ENCODE results near the gene MBNL1. TPM values are rescaled to one million over a fixed set of nuclear protein-coding genes. Genes with fewer than 3 reads are reported as not detected.

MBNL1 gene
- total RNA-seq, 5 donors from 2014 or later (not counting 1 experiment from before 2014, with no cell fraction given): 408 to 705 (median 423) TPM

- Histone ChIP-seq H3K27me3 (replicated peaks in 1 of 2; ENCODE audit: control insufficient read depth in 2 of 2, extremely low read depth in 1 of 2, insufficient read depth in 2 of 2, low read length in 1 of 2) (no peaks in the 10 kb centered on the region), H3K27ac (ENCODE audit: low read length) (no peak overlapping the region), H3K9me3 (no peaks in the 10 kb centered on the region), H3K36me3 (ENCODE audit: control insufficient read depth in 2 of 2, extremely low read depth in 1 of 2, insufficient read depth in 1 of 2, low read length in 1 of 2) (no peaks in the 10 kb centered on the region), H3K4me1 (ENCODE audit: control insufficient read depth in 1 of 2, extremely low read depth in 1 of 2, insufficient read depth in 2 of 2, low read length in 2 of 2) (peaks cover 0 to 2% of the 10 kb centered on the region in 2 experiments), H3K4me3 (ENCODE audit: control insufficient read depth in 1 of 2, extremely low read depth in 1 of 2, low read length in 1 of 2) (no peak overlapping the region)
- no peaks in the 10 kb centered on the region for H3K27me3 Mint-ChIP-seq
- ATAC-seq (replicated peaks in 1 of 4): no peak
- no peak overlapping the region for H3K4me3 Mint-ChIP-seq
- ChIA-PET CTCF (no interaction called here), POLR2A (interaction anchor here in 1 of 2 donors (0.6 kb wide), 1 partner anchor 176 kb away, joined by 3 read pairs; no protein-coding TSS in a partner anchor)
- no CpG with 5 or more reads among the region's 2 CpGs for WGBS (ENCODE audit: insufficient coverage)
- H3K9me3 Mint-ChIP-seq: no peaks in the 10 kb centered on the region
- no peaks in the 10 kb centered on the region for H3K36me3 Mint-ChIP-seq
- no peak overlapping the region for H3K27ac Mint-ChIP-seq
- H3K4me1 Mint-ChIP-seq: peaks cover 54 to 60% (median 59%) of the 10 kb centered on the region in 3 donors
- no peak for DNase-seq
These were observed 41.7 kb upstream of the MBNL1 start for GRCh38 chr3:152227027-152227426.

- WGBS (ENCODE audit: insufficient coverage): no CpG with 5 or more reads among the region's 1 CpG
- Mint-ChIP-seq H3K27me3 (no peaks in the 10 kb centered on the region), H3K4me1 (peaks cover 52 to 65% (median 63%) of the 10 kb centered on the region in 3 donors), H3K36me3 (no peaks in the 10 kb centered on the region), H3K27ac (peak overlapping the region; percentile 4 to 56), H3K4me3 (peak overlapping the region in 1 of 3 donors; percentile 4), H3K9me3 (no peaks in the 10 kb centered on the region)
- ATAC-seq (replicated peaks in 1 of 4) (no peak), DNase-seq (no peak)
- Histone ChIP-seq H3K4me3 (ENCODE audit: control insufficient read depth in 1 of 2, extremely low read depth in 1 of 2, low read length in 1 of 2) (no peak overlapping the region), H3K36me3 (ENCODE audit: control insufficient read depth in 2 of 2, extremely low read depth in 1 of 2, insufficient read depth in 1 of 2, low read length in 1 of 2) (no peaks in the 10 kb centered on the region), H3K27ac (ENCODE audit: low read length) (no peak overlapping the region), H3K9me3 (no peaks in the 10 kb centered on the region), H3K4me1 (ENCODE audit: control insufficient read depth in 1 of 2, extremely low read depth in 1 of 2, insufficient read depth in 2 of 2, low read length in 2 of 2) (peaks cover 0 to under 1% of the 10 kb centered on the region in 2 experiments), H3K27me3 (replicated peaks in 1 of 2; ENCODE audit: control insufficient read depth in 2 of 2, extremely low read depth in 1 of 2, insufficient read depth in 2 of 2, low read length in 1 of 2) (no peaks in the 10 kb centered on the region)
- POLR2A ChIA-PET: no interaction called here
- CTCF ChIA-PET: no interaction called here
These were observed 39.0 kb upstream of the MBNL1 start for GRCh38 chr3:152229692-152230091.

GRCh38 chr3:152230370-152230769, 38.4 kb upstream of the MBNL1 start:
- Mint-ChIP-seq H3K4me3 (peak overlapping the region; percentile 0 to 70 (median 25)), H3K9me3 (no peaks in the 10 kb centered on the region), H3K36me3 (no peaks in the 10 kb centered on the region), H3K4me1 (peaks cover 53 to 64% (median 63%) of the 10 kb centered on the region in 3 donors), H3K27ac (peak overlapping the region in 1 of 2 donors; percentile 52), H3K27me3 (no peaks in the 10 kb centered on the region)
- CTCF ChIA-PET: interaction anchor here in 1 of 2 donors (0.8 kb wide), 1 partner anchor 235 kb away, joined by 3 read pairs; no protein-coding TSS in a partner anchor
- Histone ChIP-seq H3K4me1 (ENCODE audit: control insufficient read depth in 1 of 2, extremely low read depth in 1 of 2, insufficient read depth in 2 of 2, low read length in 2 of 2) (no peaks in the 10 kb centered on the region), H3K27me3 (replicated peaks in 1 of 2; ENCODE audit: control insufficient read depth in 2 of 2, extremely low read depth in 1 of 2, insufficient read depth in 2 of 2, low read length in 1 of 2) (no peaks in the 10 kb centered on the region), H3K4me3 (ENCODE audit: control insufficient read depth in 1 of 2, extremely low read depth in 1 of 2, low read length in 1 of 2) (no peak overlapping the region), H3K27ac (ENCODE audit: low read length) (no peak overlapping the region), H3K36me3 (ENCODE audit: control insufficient read depth in 2 of 2, extremely low read depth in 1 of 2, insufficient read depth in 1 of 2, low read length in 1 of 2) (no peaks in the 10 kb centered on the region), H3K9me3 (no peaks in the 10 kb centered on the region)
- WGBS (ENCODE audit: insufficient coverage): no CpG with 5 or more reads among the region's 1 CpG
- no peak for DNase-seq
- no peak for ATAC-seq (replicated peaks in 1 of 4)
- POLR2A ChIA-PET: no interaction called here

GRCh38 chr3:152232001-152232400, 36.7 kb upstream of the MBNL1 start:
- ChIA-PET CTCF (no interaction called here), POLR2A (interaction anchor here in 1 of 2 donors (1.0 kb wide), 1 partner anchor 28 kb away, joined by 3 read pairs; no protein-coding TSS in a partner anchor)
- no peaks in the 10 kb centered on the region for H3K36me3 ChIP-seq (ENCODE audit: control insufficient read depth in 2 of 2, extremely low read depth in 1 of 2, insufficient read depth in 1 of 2, low read length in 1 of 2)
- WGBS (ENCODE audit: insufficient coverage): 100% methylated on average over 1 of the region's 1 CpG
- H3K9me3 ChIP-seq: no peaks in the 10 kb centered on the region
- H3K27ac ChIP-seq (ENCODE audit: low read length): no peak overlapping the region
- peaks cover 0 to 4% of the 10 kb centered on the region in 2 experiments for H3K4me1 ChIP-seq (ENCODE audit: control insufficient read depth in 1 of 2, extremely low read depth in 1 of 2, insufficient read depth in 2 of 2, low read length in 2 of 2)
- H3K4me1 Mint-ChIP-seq: peaks cover 59 to 71% (median 69%) of the 10 kb centered on the region in 3 donors
- H3K4me3 ChIP-seq (ENCODE audit: control insufficient read depth in 1 of 2, extremely low read depth in 1 of 2, low read length in 1 of 2): no peak overlapping the region
- H3K9me3 Mint-ChIP-seq: no peaks in the 10 kb centered on the region
- ATAC-seq (replicated peaks in 1 of 4) (no peak), DNase-seq (no peak)
- no peaks in the 10 kb centered on the region for H3K27me3 ChIP-seq (replicated peaks in 1 of 2; ENCODE audit: control insufficient read depth in 2 of 2, extremely low read depth in 1 of 2, insufficient read depth in 2 of 2, low read length in 1 of 2)
- no peak overlapping the region for H3K4me3 Mint-ChIP-seq
- peak overlapping the region; percentile 41 to 61 for H3K27ac Mint-ChIP-seq
- H3K36me3 Mint-ChIP-seq: no peaks in the 10 kb centered on the region
- H3K27me3 Mint-ChIP-seq: no peaks in the 10 kb centered on the region

GRCh38 chr3:152232679-152233078, 36.0 kb upstream of the MBNL1 start:
- no peaks in the 10 kb centered on the region for H3K36me3 ChIP-seq (ENCODE audit: control insufficient read depth in 2 of 2, extremely low read depth in 1 of 2, insufficient read depth in 1 of 2, low read length in 1 of 2)
- no peaks in the 10 kb centered on the region for H3K27me3 ChIP-seq (replicated peaks in 1 of 2; ENCODE audit: control insufficient read depth in 2 of 2, extremely low read depth in 1 of 2, insufficient read depth in 2 of 2, low read length in 1 of 2)
- H3K27ac ChIP-seq (ENCODE audit: low read length): no peak overlapping the region
- peaks cover 0 to 4% of the 10 kb centered on the region in 2 experiments for H3K4me1 ChIP-seq (ENCODE audit: control insufficient read depth in 1 of 2, extremely low read depth in 1 of 2, insufficient read depth in 2 of 2, low read length in 2 of 2)
- no peaks in the 10 kb centered on the region for H3K9me3 ChIP-seq
- peaks cover 1 to 2% (median 2%) of the 10 kb centered on the region in 3 donors for H3K9me3 Mint-ChIP-seq
- peak overlapping the region; percentile 76 to 79 for H3K27ac Mint-ChIP-seq
- DNase-seq (no peak), ATAC-seq (replicated peaks in 1 of 4) (no peak)
- no peaks in the 10 kb centered on the region for H3K27me3 Mint-ChIP-seq
- WGBS (ENCODE audit: insufficient coverage): no CpG with 5 or more reads among the region's 2 CpGs
- ChIA-PET CTCF (interaction anchor here (0.6 to 2.0 kb wide), 6 partner anchors 8 to 49 kb away, joined by 3 to 6 read pairs (median 4); no protein-coding TSS in a partner anchor), POLR2A (interaction anchor here (0.8 to 1.8 kb wide), 6 partner anchors 11 to 119 kb away, joined by 3 to 4 read pairs (median 3); partner anchors contain the start of gene MBNL1 (in 1 of the 2))
- H3K4me1 Mint-ChIP-seq: peaks cover 66 to 76% (median 74%) of the 10 kb centered on the region in 3 donors
- H3K4me3 Mint-ChIP-seq: peak overlapping the region in 2 of 3 donors; percentile 25 to 44
- H3K4me3 ChIP-seq (ENCODE audit: control insufficient read depth in 1 of 2, extremely low read depth in 1 of 2, low read length in 1 of 2): no peak overlapping the region
- peaks cover 2% of the 10 kb centered on the region for H3K36me3 Mint-ChIP-seq

- POLR2A ChIA-PET: interaction anchor here (0.7 to 1.8 kb wide), 3 partner anchors 9 to 35 kb away, joined by 4 read pairs; no protein-coding TSS in a partner anchor
- 100% methylated on average over 2 of the region's 3 CpGs for WGBS (ENCODE audit: insufficient coverage)
- Histone ChIP-seq H3K27ac (ENCODE audit: low read length) (no peak overlapping the region), H3K9me3 (no peaks in the 10 kb centered on the region), H3K27me3 (replicated peaks in 1 of 2; ENCODE audit: control insufficient read depth in 2 of 2, extremely low read depth in 1 of 2, insufficient read depth in 2 of 2, low read length in 1 of 2) (no peaks in the 10 kb centered on the region), H3K36me3 (ENCODE audit: control insufficient read depth in 2 of 2, extremely low read depth in 1 of 2, insufficient read depth in 1 of 2, low read length in 1 of 2) (no peaks in the 10 kb centered on the region), H3K4me3 (ENCODE audit: control insufficient read depth in 1 of 2, extremely low read depth in 1 of 2, low read length in 1 of 2) (no peak overlapping the region), H3K4me1 (ENCODE audit: control insufficient read depth in 1 of 2, extremely low read depth in 1 of 2, insufficient read depth in 2 of 2, low read length in 2 of 2) (peaks cover 0 to 12% of the 10 kb centered on the region in 2 experiments)
- DNase-seq (no peak), ATAC-seq (replicated peaks in 1 of 4) (no peak)
- peak overlapping the region; percentile 90 to 93 for H3K27ac Mint-ChIP-seq
- CTCF ChIA-PET: interaction anchor here (0.5 to 2.0 kb wide), 3 partner anchors 8 to 205 kb away, joined by 3 to 6 read pairs (median 3); no protein-coding TSS in a partner anchor
- peaks cover 2 to 4% (median 4%) of the 10 kb centered on the region in 3 donors for H3K9me3 Mint-ChIP-seq
- H3K4me1 Mint-ChIP-seq: peaks cover 80 to 81% (median 81%) of the 10 kb centered on the region in 3 donors
- no peaks in the 10 kb centered on the region for H3K27me3 Mint-ChIP-seq
- peaks cover 6% of the 10 kb centered on the region for H3K36me3 Mint-ChIP-seq
- peak overlapping the region in 2 of 3 donors; percentile 15 to 18 for H3K4me3 Mint-ChIP-seq
These were observed 33.9 kb upstream of the MBNL1 start for GRCh38 chr3:152234657-152235375.
